GM12864 (cell line): ENCODE measurements around the gene GRIK3.

Source experiments
- DNase-seq: peaks from one replicate; pipeline ENCODE4 v3.0.0-alpha.2; 2011; ENCODE audit warnings: low read depth
- H3K4me3 ChIP-seq: 2 replicates; pipeline ENCODE4 v1.5.1; 2011; ENCODE audit warnings: mild to moderate bottlenecking, low read depth, low read length, control low read depth
- TF ChIP-seq, protein P1 (sequence below): IDR thresholded peaks from 2 replicates; pipeline ENCODE4 v1.5.1; 2011; ENCODE audit warnings: low read depth, mild to moderate bottlenecking, moderate library complexity, low read length, control low read depth, inconsistent platforms; ENCODE audit errors: missing control alignments

Gene GRIK3

DNA sequence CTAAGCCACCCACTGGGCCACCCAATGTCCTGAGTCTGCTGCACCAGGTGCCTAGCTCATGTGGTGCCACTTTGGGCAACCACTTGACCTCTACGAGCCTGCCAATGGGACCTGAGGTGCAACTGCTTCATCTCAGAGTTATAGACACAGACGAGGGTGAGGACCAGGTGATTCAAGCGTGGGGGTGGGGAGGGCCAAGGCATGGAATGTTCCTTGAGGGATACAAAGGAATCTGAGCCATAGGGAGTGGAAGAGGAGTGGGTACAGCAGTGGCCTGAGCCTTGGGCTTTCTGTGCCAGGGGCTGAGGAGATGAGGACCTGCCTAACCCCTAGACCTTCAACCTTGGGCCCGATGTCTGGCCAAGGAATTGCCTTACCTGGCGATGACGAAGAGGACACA, 209.1 kb downstream of the GRIK3 start:
- TF ChIP-seq, protein P1, sequence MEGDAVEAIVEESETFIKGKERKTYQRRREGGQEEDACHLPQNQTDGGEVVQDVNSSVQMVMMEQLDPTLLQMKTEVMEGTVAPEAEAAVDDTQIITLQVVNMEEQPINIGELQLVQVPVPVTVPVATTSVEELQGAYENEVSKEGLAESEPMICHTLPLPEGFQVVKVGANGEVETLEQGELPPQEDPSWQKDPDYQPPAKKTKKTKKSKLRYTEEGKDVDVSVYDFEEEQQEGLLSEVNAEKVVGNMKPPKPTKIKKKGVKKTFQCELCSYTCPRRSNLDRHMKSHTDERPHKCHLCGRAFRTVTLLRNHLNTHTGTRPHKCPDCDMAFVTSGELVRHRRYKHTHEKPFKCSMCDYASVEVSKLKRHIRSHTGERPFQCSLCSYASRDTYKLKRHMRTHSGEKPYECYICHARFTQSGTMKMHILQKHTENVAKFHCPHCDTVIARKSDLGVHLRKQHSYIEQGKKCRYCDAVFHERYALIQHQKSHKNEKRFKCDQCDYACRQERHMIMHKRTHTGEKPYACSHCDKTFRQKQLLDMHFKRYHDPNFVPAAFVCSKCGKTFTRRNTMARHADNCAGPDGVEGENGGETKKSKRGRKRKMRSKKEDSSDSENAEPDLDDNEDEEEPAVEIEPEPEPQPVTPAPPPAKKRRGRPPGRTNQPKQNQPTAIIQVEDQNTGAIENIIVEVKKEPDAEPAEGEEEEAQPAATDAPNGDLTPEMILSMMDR = no peak
- H3K4me3 ChIP-seq = no peak overlapping the region
- no peak for DNase-seq

DNA sequence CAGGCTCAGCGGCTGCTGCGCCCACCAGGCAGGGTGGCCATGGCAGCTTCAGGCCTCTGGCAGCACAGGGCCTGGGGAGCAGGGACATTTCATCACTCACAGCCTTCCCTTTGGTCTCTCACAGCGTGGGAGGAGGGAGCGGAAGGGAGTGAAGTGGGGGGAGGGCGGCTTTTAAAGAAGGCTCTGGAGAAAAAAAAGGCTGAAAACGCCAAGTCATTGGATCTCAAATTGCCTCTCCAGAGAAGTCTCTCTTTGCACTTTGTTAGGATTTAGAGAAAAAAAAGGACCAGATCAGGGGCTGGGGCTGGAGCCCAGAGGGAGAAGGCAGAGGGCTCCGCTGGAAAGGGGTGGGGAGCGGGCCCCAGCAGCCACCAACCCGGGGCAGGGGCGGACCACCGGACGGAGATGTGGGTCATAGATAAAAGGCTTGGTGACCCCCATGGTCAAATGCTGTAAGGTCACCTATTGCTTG, 209.9 kb downstream of the GRIK3 start:
- no peak for DNase-seq
- no peak overlapping the region for H3K4me3 ChIP-seq
- TF ChIP-seq, protein P1 = no peak

DNA sequence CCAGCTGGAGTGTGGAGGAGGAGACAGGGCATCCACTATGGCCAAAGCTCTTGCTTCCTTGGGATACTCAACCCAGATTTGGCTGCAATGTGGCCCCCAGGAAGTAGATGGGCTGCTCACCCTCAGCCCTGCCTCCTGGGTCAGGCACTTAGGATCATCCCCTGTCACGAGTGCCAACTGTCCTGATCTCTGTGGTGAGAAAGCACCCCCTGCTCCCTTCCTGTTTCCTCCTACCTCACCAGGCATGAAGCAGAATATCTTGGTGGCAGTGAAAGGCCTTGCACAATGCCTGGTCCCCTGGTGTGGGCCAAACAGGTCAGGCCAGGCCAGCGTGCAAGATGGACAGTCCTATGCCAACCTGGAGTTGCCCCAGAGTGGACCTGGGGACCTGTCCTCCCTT, 211.7 kb downstream of the GRIK3 start:
- no peak for DNase-seq
- H3K4me3 ChIP-seq = no peak overlapping the region
- TF ChIP-seq, protein P1 = no peak

DNA sequence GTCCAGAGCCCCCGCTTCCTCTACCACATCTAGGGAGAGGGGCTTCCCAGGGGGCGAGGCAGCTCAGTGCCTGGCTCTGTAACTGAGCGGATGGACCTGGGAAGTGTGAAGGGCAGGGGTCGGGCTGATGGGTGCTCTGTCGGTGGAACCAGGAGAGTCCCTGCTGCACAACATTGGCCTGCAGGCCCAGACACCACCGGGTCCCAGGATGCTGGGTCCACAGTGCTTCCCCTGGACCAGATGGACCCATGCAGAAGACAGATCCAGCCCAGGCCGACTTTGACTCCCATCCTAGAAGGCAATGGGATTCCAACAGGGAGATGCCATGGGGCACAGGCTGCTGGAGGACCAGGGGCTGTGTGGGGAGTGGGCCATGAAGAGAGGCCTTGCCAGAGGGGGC, 212.9 kb downstream of the GRIK3 start:
- no peak overlapping the region for H3K4me3 ChIP-seq
- TF ChIP-seq, protein P1 = no peak
- DNase-seq = no peak

DNA sequence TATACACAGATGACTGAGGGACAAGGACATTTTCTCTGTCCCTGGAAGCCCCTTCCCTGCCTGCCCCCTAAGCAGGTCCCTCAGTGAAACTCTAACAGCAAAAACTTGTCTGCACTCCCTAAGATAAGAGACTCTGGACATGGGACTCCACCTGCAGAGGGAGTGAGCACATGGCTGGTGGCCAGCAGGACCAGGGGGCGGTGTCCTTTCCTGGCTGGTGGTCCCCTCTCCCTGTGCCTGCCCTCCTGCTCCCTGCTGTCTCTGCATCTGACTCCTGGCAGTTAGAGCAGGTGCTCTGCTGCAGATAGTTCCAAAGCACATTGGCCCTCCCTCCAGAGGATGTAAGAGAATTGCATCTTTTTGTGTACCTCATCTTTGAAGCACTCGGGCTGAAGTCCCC, 215.5 kb downstream of the GRIK3 start:
- no peak for DNase-seq

DNA sequence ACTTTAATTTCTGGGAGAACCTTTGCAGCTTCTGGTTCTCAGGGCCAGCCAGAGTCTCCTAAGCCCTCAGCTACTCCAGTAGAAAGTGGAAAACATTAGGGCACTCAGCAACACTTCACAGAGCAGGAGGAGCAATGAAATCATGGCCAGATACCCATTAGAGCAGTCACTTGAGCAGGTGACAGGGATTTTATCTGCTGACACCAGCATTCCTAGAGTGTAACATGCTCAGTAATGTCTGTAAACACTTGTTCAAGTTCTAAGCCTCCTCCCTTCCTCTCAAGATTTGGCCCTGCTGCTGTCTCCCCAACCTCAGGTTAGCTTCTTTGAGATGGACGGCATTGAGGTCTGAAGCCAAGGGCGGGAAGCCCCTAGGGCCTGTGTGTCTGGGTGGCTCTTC, 218.0 kb downstream of the GRIK3 start:
- H3K4me3 ChIP-seq = no peak overlapping the region
- DNase-seq = no peak
- TF ChIP-seq, protein P1 = no peak

More for the DNA sequence above, 215.5 kb downstream of the GRIK3 start:
- TF ChIP-seq, protein P1 = no peak
- no peak overlapping the region for H3K4me3 ChIP-seq

DNA sequence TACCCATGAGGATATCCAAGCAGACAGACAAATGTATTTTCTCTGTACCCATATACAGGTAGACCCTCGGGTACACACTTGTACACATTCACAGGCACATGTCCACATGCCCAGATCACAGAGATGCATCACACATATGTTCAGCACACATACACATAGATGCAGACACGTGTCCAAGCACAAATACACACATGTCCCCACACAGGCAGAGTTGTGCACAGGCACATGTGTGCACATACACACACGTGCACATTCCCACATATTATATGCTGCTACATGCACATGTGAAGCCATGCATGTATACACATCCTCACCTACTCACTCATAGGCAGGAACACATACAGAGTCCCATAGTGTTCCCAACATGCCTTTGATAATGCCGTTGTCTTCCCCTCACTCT, 219.5 kb downstream of the GRIK3 start:
- DNase-seq = no peak
- no peak overlapping the region for H3K4me3 ChIP-seq
- TF ChIP-seq, protein P1 = no peak
